Stimulated activated effector memory CD8-positive, alpha-beta T cell treated with anti-CD3 and anti-CD28 coated beads, Interleukin-12 subunit alpha, Interleukin-12 subunit beta, amount 100 ng/mL, for 72 hours (primary cell): Measurements from ENCODE around the gene CENPS.

ENCODE experiments used
- ATAC-seq: fragments of 150-1000 bp; cut with Tn5 transposase; 2 replicates; pipeline ENCODE4 v1.10.0; 2021
- DNase-seq, 2 donors: peaks; one replicate each; pipeline ENCODE4 v3.0.0; 2021 to 2022; ENCODE audit warnings: low spot score in 2 of 2
- H3K27ac Mint-ChIP-seq: one replicate; pipeline ENCODE4 v1.8.0; 2022; ENCODE audit warnings: mild to moderate bottlenecking, mixed read lengths
- H3K36me3 Mint-ChIP-seq: one replicate; pipeline ENCODE4 v1.8.0; 2022; ENCODE audit warnings: mild to moderate bottlenecking, mixed read lengths
- H3K4me1 Mint-ChIP-seq: one replicate; pipeline ENCODE4 v1.8.0; 2022; ENCODE audit warnings: mixed read lengths
- H3K4me3 Mint-ChIP-seq: one replicate; pipeline ENCODE4 v1.8.0; 2022; ENCODE audit warnings: mild to moderate bottlenecking, mixed read lengths
- H3K9me3 Mint-ChIP-seq: one replicate; pipeline ENCODE4 v1.8.0; 2022; ENCODE audit warnings: mixed read lengths

Gene CENPS

DNA sequence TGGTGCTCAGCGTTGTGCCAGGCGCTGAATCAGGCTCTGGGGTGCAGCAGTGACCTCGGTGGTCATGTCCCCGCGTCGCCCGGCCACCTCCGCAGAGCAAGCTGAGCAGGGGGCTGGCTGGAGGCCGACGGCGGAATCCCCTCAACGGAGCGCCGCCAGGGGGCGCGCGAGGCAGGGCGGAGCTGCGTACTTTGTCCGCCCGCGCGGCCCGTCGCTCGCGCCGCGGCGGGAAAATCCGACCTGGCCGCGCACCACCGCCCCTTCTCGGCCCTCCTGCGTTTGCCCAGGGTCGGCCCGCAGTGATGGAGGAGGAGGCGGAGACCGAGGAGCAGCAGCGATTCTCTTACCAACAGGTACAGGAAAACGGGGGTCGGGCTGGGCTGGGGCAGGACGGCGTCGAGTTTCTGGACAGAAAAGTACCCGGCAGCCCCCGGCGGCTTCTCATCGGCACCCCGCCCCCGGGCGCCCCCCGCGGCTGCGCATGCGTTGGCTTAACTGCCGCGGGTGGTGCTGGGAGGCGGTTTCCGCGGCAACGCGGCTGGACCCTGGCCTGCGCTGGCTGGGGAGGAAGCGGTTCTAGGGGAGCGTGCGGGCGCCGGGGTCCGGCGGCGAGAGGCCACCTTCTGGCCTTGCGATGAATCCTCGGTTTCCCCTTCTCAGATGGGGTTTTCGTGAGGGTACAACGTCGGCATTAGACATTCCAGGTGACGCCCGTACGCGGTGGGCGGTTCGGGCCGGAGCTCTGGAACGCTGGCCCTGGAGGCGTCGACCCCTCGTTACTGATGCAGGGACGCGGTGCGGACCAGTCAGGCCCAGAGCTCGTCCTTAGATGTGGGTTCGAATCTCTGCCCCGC is at the start of gene CENPS:
Gene CENPS (plus strand): TSS at position 218 of the 854 bp plus-strand sequence. CDS start 85 bp downstream, at position 303.
- ATAC-seq = peak; percentile 86
- peak; percentile 94 to 95 for DNase-seq

DNA sequence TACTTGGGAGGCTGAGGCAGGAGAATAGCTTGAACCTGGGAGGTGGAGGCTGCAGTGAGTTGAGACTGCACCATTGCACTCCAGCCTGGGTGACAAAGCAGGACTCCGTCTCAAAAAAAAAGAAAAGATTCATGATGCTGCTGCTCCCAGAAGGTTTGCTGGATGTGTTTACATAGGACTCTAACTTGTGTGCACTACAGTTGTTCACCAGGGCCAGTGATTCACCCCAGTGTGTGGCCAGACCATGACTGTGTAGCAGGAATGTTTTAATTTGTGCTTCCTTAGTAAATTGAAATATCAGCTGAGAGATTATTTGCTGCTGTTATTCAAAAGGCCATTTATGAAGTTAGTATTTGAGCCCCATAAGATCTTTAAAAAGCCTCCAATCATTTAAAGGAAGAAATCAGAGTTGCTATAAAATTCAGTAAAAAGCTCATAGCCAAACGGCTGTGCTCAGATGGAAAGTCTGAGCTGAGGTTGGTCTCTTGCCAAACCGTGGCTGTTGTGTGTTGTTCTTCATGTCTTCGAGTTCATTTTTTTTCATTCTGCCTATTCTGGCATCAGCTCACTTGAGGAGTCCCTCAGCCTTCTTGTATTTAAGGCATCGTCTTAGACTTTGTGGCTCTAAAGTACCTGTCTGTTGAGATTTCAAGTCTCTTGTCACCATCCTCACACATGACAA is 49.5 kb upstream of the CENPS start:
- Mint-ChIP-seq H3K9me3 (no peaks in the 10 kb centered on the region), H3K27ac (no peak overlapping the region), H3K36me3 (peaks cover 18% of the 10 kb centered on the region), H3K4me1 (no peaks in the 10 kb centered on the region), H3K4me3 (no peak overlapping the region)
- ATAC-seq (no peak), DNase-seq (no peak)

More for the DNA sequence above, at the start of gene CENPS:
- H3K27ac Mint-ChIP-seq = peak within 1 kb of the TSS; percentile 88
- no peaks in the 10 kb centered on the region for H3K9me3 Mint-ChIP-seq
- peaks cover 7% of the 10 kb centered on the region for H3K4me1 Mint-ChIP-seq
- peak within 1 kb of the TSS; percentile 81 for H3K4me3 Mint-ChIP-seq
- H3K36me3 Mint-ChIP-seq = peaks cover 19% of the 10 kb centered on the region

DNA sequence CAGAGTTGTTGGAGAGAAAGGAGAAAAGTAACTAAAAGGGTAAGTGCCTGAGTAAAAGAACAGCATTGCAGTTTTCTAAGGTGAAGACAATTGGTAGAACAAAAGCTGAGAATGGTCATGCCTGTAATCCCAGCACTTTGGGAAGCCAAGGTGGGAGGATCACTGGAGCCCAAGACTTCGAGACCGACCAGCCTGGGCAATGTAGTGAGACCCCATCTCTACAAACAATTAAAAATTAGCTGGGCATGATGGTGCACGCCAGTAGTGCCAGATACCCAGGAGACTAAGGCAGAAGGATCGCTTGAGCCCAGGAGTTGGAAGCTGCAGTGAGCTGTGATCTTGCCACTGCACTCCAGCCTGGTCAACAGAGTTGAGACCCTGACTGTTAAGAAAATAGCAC is 46.6 kb upstream of the CENPS start:
- ATAC-seq = no peak
- Mint-ChIP-seq H3K4me1 (no peaks in the 10 kb centered on the region), H3K27ac (no peak overlapping the region), H3K4me3 (no peak overlapping the region), H3K36me3 (no peaks in the 10 kb centered on the region), H3K9me3 (no peaks in the 10 kb centered on the region)
- no peak for DNase-seq

DNA sequence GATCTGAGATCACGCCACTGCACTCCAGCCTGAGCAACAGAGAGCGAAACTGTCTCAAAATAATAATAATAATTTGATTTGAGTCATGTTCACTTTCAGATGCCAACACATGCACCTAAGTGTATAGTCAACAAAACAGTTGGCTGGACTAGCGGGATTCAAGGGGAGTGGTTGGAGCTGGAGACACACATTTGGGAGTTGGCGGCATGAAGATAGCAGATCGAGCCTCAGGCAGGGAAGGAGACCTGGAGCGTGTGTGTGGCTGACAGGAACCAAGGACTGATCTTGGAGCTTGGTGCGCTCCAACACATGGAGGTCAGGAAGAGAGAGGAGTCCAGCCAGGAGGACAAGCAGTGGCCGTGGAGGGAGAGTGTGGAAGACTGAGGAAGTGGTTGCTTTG is 46.0 kb upstream of the CENPS start:
- Mint-ChIP-seq H3K9me3 (no peaks in the 10 kb centered on the region), H3K4me1 (no peaks in the 10 kb centered on the region), H3K4me3 (no peak overlapping the region), H3K36me3 (no peaks in the 10 kb centered on the region), H3K27ac (no peak overlapping the region)
- no peak for DNase-seq
- no peak for ATAC-seq

DNA sequence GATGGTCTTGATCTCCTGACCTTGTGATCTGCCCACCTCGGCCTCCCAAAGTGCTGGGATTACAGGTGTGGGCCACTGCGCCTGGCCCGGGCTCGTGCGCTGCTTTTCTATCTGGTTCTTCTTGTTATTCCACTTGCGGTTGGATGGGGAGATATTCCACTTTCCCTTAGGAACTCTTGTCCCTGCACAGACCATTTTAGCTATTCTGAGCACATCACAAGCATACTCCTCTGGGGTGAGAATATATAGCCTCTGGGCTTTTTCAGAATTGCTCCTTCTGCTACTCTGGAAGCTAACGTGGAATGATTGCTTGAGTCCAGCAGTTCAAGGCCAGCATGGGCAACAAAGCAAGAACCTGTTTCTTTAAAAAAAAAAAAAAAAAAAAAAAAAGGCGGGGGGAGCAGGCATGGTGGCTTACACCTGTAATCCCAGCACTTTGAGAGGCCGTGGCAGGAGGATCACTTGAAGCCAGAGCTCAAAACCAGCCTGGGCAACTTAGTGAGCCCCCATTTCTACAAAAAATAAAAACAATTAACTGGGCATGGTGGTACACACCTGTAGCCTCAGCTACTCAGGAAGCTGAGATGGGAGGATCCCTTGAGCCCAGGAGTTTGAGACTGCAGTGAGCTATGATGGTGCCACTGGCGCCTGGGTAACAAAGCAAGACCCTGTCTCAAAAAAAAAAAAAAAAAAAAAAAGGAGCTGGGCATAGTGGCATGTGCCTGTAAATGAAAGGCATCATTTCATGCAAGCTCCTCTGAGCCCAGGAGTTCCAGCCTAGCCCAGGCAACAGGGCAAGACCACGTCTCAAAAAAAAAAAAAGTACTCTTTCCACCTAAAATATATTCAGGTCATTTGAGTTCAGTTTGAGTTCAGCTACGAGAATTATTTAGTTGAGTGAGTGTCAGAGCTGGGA is 43.2 kb upstream of the CENPS start:
- ATAC-seq (no peak), DNase-seq (no peak)

DNA sequence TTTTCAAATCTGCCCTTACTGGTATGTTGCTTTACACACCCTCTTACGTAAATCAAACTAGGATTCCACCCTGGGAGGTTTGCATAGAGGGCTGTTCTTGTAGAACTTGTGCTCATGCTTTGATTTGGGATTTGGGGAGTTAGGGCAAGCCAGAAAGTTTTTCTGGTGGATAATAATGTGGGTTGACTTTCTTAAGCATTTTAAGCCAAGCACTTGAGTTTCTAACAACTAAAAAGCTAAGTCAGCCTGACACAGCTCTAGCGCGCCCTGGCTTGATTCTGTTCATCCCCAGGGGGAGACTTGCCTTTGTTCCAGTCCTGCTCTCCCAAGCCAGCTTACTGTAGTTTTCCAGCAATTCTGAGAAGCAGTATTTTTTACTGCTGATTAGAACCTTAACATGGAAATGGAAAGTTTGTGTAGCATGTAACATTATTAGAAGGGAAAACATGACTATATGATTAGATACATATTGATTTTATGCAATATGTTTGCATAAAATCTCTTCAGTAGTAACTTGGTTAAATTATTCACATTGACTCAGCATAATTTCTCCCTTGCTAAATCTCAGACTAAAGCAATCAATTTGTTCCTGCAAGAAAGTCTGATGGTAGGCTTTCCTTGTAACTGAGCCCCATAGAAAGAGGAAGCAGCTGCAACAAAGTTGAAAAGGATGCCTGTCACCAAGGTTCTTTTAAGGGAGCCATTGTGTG is 42.4 kb upstream of the CENPS start:
- DNase-seq = no peak
- Mint-ChIP-seq H3K36me3 (no peaks in the 10 kb centered on the region), H3K4me3 (no peak overlapping the region), H3K27ac (no peak overlapping the region), H3K9me3 (no peaks in the 10 kb centered on the region), H3K4me1 (no peaks in the 10 kb centered on the region)
- no peak for ATAC-seq

More for the DNA sequence above, 43.2 kb upstream of the CENPS start:
- Mint-ChIP-seq H3K9me3 (no peaks in the 10 kb centered on the region), H3K27ac (no peak overlapping the region), H3K4me3 (no peak overlapping the region), H3K36me3 (no peaks in the 10 kb centered on the region), H3K4me1 (no peaks in the 10 kb centered on the region)

DNA sequence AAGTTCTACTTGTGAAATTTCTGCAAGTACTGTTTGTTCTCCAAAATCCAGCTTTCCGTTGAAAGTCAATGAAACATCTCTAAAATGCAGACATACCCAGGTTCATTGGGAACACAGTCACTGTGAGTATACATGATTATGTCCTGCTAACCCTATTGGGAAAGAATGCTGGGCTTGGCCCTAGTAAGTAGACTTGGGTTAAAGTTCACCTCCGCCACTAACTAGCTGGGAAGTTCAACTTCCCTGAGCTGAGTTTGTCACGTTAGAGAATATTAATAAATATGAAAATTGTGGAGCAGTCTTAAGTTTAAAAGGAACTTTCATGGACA is 41.9 kb upstream of the CENPS start:
- H3K4me1 Mint-ChIP-seq = no peaks in the 10 kb centered on the region
- no peaks in the 10 kb centered on the region for H3K36me3 Mint-ChIP-seq
- H3K27ac Mint-ChIP-seq = no peak overlapping the region
- DNase-seq (no peak), ATAC-seq (no peak)
- H3K4me3 Mint-ChIP-seq = no peak overlapping the region
- no peaks in the 10 kb centered on the region for H3K9me3 Mint-ChIP-seq

DNA sequence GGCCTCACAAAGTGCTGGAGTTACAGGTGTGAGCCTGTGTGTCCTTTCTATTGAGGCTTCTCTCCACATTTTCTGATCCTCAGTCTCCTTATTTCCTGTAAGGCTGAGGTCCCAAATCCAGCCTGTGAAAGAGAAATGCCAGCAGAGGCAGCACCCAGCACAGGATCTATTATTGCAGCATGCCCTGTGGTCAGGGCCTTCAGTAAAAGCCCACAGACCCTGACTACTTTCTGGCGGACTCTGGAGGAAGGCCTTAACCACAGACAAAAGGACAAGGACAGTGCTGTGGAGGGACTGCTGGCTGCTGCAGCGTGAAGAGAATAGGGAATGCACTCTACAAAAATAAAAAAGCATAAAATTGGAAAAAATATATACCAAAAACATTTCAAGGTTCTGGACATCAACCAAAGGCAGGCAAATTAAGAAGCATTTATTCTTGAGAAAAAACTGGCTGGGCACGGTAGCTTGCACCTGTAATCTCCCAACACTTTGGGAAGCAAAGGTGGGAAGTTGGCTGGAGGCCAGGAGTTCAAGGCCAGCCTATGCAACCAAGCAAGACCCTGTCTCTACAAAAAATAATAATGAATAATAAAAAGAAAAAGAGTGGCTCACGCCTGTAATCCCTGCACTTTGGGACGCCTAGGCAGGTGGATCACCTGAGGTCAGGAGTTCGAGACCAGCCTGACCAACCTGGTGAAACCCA is 40.8 kb upstream of the CENPS start:
- DNase-seq = no peak
- Mint-ChIP-seq H3K36me3 (no peaks in the 10 kb centered on the region), H3K4me3 (no peak overlapping the region), H3K9me3 (no peaks in the 10 kb centered on the region), H3K4me1 (no peaks in the 10 kb centered on the region), H3K27ac (no peak overlapping the region)
- no peak for ATAC-seq

DNA sequence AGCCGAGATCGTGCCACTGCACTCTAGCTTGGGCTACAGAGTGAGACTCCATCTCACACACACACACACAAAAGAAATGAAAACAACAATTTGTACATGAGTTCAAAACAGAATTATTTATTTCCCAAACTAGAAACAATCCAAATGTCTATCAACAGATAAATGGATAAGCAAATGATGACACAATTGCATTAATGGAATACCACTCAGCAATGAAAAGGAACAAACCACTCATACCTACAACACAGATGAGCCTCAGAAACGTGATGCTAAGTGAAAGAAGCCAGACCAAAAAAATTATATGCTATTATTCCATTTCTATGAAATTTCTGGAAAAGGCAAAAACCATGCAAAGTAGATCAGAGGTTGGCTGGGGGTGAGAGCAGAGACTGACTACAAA is 33.4 kb upstream of the CENPS start:
- Mint-ChIP-seq H3K4me1 (peaks cover 19% of the 10 kb centered on the region), H3K36me3 (peaks cover 22% of the 10 kb centered on the region), H3K27ac (no peak overlapping the region), H3K9me3 (no peaks in the 10 kb centered on the region), H3K4me3 (no peak overlapping the region)
- DNase-seq = no peak
- no peak for ATAC-seq

DNA sequence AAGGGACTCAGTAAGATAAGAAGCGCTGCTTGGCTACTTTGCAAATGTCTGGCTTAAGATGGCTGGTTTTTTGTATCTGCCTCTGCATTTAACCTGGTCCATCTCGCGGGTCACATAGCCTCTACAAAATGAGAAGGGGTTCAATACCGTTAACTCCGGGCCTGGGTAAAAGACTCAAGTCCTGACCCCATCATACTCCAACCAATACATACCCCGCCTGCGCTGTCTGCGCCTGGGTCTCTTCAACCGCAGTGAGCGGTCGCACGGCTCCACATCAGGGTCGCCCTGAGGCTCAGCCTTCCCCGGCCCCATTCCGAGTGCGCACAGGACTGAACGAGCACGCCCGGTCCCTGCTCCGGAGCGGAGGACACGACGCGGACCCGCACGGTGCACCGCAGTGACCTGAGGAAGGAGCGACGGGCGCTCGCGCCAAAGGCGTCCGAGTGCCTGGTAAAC is 31.9 kb upstream of the CENPS start:
- ATAC-seq = no peak
- DNase-seq = no peak
- H3K27ac Mint-ChIP-seq = peak overlapping the region; percentile 37
- peaks cover 19% of the 10 kb centered on the region for H3K4me1 Mint-ChIP-seq
- H3K36me3 Mint-ChIP-seq = peaks cover 31% of the 10 kb centered on the region
- peak overlapping the region; percentile 90 for H3K4me3 Mint-ChIP-seq
- no peaks in the 10 kb centered on the region for H3K9me3 Mint-ChIP-seq

DNA sequence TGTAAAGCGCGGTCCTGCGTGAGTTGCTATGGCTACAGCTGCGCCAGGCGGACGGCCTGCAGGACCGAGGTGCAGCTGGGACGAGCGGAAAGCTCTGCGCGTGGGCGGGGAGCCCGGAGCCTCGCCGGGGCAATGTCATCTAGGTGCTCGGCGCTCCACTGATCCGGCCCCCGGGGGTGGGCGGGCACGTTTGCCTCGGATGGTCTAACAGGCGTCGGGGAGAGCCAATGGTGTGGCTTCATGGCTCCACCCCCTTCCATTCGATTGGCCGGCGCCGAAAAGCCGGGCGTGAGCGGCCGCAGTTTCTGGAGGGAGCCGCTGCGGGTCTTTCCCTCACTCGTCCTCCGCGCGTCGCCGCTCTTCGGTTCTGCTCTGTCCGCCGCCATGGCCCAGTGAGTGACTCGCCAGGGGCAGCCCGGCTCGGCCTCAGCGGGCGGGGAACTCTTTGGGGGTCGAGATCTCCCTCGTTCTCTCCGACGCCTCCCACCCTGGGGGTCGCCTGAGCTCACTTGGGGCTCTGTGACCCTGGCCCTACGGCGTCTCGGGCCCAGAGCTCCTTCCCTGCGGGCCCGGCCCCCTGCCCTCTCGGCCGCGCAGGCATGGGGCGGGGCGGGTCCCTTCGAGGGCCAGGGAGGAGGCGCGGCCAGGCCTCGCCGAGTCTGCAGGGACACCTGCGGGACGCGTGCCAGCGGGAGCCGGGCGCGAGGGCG is 31.3 kb upstream of the CENPS start, which contains the start of gene PGD:
Gene PGD (plus strand): TSS at position 331 of the 710 bp plus-strand sequence. CDS start 54 bp downstream, at position 385.
- peak; percentile 98 for ATAC-seq
- peak within 1 kb of the TSS; percentile 92 for H3K27ac Mint-ChIP-seq

DNA sequence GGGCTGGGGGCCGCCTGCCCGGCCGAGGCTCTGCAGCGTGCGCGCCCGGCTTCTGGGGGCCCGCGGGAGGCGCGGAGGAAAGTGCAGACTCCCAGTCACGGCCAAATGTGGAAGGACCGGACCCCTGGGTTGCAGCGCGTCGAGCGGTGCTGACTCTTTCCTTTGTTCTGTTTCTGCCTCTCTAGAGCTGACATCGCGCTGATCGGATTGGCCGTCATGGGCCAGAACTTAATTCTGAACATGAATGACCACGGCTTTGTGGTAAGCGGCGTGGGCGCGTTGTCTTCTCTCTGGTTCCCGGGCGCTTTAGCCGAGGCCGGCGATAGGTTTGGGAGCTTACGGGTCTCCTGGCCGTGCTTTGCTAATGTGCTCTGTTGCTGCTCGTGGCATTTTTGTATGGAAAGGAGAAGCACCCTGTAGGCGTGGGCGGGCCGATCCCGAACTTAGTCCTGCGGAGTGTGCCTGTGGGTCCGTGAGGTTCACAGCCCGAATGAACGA is 30.7 kb upstream of the CENPS start:
- peaks cover 25% of the 10 kb centered on the region for H3K4me1 Mint-ChIP-seq
- ATAC-seq (no peak), DNase-seq (peak in 1 of 2 donors; percentile 7)
- H3K27ac Mint-ChIP-seq = peak overlapping the region; percentile 92
- no peaks in the 10 kb centered on the region for H3K9me3 Mint-ChIP-seq
- H3K4me3 Mint-ChIP-seq = peak overlapping the region; percentile 90
- peaks cover 43% of the 10 kb centered on the region for H3K36me3 Mint-ChIP-seq

More for the DNA sequence above, 31.3 kb upstream of the CENPS start, which contains the start of gene PGD:
- H3K4me3 Mint-ChIP-seq = peak within 1 kb of the TSS; percentile 90
- H3K4me1 Mint-ChIP-seq = peaks cover 24% of the 10 kb centered on the region
- no peaks in the 10 kb centered on the region for H3K9me3 Mint-ChIP-seq
- peak; percentile 92 to 99 for DNase-seq
- H3K36me3 Mint-ChIP-seq = peaks cover 37% of the 10 kb centered on the region

DNA sequence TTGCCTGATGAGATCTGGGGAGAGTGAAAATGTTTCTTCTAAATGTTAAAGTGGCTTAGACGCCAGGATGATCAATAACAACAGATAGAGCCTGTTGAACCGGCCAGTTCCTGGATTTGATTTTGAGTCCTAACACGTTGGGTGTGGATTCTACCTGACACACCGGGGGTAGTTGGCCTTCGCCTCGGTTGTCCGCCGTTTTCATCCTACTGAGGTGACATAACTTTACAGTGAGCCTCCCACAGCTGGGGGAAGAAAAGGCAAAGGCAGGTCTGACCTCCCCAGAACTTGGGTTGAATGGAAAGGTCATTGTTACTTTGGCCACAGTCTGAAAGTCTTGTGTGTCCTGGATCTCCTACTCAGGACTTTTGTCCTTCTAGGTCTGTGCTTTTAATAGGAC is 30.2 kb upstream of the CENPS start:
- ATAC-seq = no peak
- Mint-ChIP-seq H3K9me3 (no peaks in the 10 kb centered on the region), H3K27ac (peak overlapping the region; percentile 92), H3K4me3 (peak overlapping the region; percentile 90), H3K4me1 (peaks cover 25% of the 10 kb centered on the region), H3K36me3 (peaks cover 48% of the 10 kb centered on the region)
- no peak for DNase-seq
